HG03354 (cell line): ENCODE measurements around the gene FTCDNL1.

Experiments used
- ATAC-seq: cut with Tn5 transposase; IDR thresholded peaks from one replicate; pipeline ENCODE4 v1.9.1; 2021; ENCODE audit warnings: mild to moderate bottlenecking; ENCODE audit not compliant: unreplicated experiment, poor library complexity, severe bottlenecking

Gene FTCDNL1

DNA sequence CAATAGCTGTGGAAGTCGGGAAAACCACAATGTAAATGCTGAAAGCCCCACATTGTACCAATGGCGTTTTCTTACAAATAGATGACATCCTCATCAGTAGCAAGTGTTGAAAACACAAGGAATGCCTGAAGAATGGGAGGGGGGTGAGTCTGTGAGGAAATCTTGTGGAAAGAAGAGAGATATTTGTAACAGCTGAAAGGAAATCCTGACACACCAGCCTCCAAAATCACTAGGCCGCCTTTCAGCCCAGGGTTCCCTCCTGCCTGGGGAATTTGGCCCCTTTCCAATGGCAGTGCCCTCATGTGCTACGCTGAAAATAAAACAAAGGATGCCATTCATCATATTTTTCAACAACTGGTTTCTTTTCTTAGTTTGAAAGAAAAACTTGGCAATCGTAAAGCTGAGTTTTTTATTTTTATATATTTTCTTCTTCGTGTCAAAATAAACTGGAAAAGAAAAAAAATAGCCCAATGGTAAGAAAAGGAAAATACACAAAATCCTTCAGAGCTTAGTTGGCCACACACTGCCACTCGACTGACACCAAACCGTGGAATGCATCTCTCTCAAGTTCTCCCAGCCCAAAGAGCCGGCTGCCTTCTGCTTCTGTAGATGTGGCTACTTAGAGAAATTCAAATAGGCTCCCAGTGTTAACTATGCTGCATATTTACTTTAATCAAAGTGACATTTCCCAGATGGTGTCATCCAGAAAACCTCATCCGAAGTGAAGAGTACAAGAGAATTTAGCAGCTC is 52.0 kb downstream of the FTCDNL1 start:
- ATAC-seq = no peak

DNA sequence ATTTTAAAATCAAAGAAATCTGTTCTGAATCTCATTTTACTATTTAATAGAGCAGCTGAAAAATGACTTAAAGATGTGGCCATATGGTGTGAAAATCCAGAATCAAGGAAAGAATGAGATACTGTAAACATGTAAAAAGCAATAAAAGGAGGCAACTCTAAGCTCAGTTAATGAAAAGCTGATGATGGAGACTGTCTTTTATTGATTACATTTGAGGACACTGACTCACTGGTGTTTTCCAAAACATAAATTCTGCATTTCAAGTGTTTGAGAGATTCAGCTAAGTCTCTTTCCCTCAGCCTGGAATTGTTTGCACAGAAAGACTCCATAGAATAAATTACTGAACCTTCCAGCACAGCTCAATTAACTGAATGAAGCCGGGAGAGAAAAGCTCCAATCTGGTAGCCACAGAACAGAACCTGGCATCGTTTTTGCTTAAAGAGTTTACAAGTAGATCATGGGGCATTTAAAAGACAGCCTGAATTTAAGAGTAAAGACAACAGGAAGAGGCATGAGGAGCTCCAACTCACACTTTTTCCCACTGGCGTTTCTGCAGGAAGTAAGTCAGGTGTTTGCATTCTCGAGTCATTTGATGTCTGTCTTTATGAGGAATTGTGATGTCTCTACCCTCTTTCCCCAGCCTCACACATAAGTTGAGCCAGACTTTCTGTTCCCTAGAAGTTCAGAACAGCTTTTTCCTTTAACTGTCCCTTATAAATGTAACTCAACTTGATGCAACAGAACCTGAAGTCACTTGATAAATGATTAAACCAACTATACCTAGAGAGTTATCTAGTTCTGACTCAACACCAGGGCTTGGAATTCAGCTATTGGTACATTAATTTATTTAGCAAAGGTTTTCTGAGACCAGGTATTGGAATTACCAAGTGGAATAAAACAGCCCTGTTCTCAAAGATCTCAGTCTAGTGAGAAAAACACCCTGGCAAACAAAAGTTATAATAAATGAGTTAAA is 53.3 kb downstream of the FTCDNL1 start:
- ATAC-seq = peak; percentile 79

DNA sequence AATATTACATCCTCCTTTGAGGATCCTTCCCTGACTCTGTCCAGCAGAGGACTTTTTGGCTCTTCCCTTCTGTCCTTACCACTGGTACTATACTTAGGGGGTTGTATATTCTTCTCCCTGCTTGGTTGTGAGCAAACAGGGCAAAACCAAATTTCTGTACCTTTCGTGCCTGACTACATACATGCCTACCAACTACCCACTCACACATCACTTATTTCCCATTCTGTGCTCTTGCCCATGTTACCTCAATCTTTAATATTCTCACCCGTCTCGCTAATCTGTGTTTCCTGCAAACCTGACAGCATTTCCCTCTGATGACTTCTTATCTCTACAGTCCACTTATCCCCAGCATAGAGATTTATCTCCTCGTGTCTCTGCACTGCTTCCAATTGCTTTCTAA is 58.6 kb downstream of the FTCDNL1 start:
- ATAC-seq = no peak

DNA sequence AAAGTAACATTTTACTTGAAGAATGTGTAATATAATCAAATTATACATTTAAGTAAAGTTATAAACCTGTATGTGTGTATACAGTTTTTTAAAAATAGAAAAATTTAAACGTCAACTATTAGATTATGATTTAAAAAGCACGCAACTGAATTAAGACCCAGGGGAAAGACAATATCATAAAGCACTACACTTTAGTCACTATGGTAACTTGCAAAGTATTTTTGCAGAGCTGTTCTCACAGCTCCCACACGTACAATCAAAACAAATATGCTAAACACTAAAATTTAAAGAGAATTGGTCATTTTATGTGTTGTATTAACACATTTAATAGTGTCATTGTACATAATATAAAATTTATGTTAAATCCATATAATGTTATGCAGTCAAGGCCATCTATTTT is 59.7 kb downstream of the FTCDNL1 start:
- no peak for ATAC-seq

DNA sequence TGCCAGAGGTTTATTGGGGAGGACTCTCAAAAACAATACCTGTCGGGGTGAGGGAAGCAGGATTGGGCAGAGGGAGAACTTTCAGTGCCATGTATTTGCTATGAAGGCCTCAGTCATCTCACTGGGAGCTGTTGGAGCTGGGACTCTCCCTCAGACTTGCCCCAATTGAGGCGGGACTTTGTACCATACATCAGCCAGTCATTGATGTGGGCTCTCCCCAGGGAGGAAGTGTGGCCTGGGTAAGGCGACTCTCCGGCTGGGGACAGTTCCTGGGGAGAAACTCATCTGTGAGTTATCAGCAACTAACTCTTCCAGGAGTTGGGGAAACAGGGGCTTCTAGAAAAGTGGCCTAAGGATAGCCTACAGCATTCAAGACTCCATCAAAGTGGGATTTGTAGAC is 66.5 kb downstream of the FTCDNL1 start:
- no peak for ATAC-seq

DNA sequence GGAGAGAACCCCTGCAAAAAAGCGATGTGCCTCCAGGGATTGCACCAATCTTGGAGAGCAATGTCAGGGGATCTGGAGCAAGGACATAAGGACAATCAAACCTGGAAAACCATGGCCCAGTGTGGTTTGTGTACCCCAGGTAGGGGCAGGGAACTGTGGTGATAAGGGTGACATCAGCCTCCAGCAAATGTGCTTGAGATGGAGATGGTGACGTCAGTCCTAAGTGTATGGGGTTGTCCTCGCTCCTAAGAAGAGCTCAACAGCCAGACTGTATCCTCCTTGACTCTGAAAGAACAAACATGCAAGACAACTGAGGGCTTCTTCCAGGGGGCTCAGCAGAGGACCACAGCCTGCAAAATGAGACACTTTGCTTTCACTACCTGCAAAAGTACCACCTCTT is 71.4 kb downstream of the FTCDNL1 start:
- ATAC-seq = no peak

DNA sequence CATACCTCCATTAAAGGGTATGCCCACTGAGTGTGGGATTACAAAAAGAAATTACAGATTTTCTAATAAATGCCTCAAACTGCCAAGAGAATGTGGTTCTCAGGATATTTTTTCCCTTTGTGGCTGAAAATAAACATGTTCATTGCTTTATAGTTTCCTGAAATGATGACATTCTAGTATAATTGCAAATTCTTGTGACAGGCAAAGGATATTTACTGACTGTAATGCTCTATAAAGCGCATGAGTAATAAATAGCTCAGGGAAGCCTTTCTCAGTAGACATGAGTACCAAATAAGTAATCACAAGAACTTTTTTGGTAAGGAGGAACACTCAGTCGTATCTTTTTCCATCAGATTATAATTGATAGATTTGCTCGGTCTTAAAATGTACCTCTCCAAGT is 72.3 kb downstream of the FTCDNL1 start:
- ATAC-seq = no peak

DNA sequence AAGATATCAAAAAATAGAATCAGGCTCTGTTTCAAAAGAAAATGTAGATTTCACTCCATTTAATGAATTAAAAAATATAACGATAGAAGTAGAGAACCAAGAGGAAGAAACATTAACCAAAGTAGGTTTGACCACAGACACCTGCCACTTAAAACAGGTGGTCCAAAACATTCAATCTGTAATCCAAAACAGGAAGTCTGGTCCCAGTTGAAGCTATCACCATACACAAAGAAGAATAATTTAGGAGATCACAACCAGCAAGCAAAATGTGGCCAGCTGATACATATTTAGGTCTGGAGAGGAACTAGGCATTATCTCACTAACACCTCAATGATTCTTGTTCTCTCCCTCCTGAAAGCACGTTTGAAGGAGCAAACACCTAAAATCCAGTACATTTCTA is 73.1 kb downstream of the FTCDNL1 start:
- ATAC-seq = peak; percentile 35

DNA sequence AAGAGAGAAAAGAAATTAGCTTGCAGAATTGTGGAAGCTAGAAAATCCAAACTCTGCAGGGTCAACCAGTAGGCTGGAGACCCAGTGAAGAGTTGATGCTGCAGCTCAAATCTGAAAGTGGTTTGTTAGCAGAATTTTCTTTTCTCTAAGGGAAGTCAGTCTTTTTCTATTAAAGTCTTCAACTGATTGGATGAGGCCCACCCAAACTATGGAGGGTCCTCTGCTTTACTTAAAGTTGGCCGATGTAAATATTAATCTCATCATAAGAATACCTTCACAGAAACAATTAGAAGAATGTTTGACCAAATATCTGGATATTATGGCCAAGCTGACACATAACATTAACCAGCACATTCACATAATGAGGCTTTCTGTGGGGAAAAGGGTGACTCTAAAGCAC is 73.7 kb downstream of the FTCDNL1 start:
- ATAC-seq = no peak

DNA sequence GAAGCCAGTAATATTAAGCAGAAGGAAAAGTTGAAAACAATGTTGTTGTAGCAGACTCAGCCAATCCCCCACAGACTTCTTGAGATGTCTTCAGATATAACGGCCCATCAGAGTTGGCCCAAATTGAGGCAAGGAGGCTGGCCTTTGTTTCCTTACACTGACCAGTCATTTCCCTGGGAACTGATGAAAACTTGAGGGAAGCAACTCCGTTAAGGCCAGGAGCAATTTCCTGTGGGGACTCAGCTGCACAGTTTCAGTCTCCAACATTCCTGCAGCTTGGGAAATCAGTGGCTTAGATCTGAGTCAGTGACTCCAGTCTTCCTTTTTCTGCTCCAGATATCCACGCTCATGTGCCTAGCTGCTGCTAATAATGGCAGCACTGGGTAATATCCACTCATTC is 75.7 kb downstream of the FTCDNL1 start:
- ATAC-seq = no peak

DNA sequence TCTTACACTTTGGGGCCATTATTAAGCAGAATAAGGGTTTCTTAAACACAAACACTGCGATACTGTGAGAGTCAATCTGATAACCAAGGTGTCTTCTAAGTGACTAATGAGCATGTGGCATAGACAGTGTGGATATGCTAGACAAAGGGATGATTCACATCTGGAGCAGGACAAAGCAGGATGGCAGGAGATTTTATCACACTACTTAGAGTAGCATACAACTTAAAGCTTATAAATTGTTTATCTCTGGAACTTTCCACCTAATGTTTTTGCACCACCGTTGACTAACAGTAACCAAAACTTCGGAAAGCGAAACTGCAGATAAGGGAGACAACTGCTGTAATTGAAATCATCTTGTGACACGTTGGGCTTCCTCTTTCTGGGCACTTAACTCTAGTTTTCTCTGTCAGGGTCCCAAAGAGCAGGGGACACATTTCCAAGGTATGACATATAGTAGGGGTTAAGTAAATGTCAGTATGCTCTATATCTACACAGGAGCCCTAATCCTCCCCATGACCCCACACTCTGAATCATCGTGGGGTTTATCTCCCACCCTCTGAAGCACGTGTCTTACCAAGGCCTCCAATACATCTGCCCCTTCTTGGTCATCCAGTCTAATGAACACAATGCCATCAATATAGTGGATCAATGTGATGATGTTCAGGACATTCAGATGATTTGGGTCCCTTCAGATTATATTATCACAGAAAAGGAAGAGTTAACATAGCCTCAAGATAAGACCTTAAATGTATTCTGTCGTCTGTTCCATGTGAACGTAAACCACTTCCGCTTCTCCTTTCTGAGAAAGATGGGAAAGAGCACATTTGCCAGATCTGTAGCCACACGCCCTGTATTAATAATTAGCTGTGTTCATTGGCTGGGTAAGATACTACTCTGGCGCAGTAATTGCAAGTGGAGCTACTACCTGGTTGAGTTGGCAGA is 78.7 kb downstream of the FTCDNL1 start:
- ATAC-seq = no peak

DNA sequence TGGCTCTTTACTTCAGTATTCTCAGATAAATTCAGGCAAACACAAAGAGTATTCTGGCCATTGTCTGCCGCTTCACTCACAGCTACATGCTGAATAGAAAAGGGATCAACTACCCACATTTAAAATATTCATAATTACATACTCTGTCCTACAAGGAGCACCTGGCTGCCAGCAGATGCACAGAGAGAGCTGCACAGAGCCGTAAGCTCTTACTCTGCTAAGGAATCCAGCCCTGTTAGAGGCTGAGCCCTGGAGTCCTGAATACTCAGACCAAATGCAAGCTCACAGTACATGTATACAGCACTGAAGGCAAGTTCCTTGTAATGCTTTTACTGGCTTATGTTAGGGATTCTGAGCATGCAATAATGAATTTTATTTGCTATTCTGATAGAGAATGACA is 80.3 kb downstream of the FTCDNL1 start:
- ATAC-seq = no peak

DNA sequence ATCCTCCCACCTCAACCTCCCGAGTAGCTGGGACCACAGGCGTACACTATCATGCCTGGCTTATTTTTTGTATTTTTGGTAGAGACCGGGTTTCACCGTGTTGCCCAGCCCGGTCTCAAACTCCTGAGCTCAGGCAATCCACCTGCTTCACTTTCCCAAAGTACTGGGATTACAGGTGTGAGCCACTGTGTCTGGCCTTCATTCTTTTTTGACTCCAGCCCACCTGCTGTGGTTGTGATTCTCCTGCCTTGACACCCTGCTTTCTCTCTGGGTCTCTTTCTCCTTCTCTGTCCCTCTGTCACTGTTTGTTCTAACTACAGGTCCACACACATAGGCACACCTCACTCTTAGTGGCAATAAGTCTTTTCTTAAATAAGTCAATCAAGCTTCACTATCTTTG is 85.3 kb downstream of the FTCDNL1 start:
- no peak for ATAC-seq

DNA sequence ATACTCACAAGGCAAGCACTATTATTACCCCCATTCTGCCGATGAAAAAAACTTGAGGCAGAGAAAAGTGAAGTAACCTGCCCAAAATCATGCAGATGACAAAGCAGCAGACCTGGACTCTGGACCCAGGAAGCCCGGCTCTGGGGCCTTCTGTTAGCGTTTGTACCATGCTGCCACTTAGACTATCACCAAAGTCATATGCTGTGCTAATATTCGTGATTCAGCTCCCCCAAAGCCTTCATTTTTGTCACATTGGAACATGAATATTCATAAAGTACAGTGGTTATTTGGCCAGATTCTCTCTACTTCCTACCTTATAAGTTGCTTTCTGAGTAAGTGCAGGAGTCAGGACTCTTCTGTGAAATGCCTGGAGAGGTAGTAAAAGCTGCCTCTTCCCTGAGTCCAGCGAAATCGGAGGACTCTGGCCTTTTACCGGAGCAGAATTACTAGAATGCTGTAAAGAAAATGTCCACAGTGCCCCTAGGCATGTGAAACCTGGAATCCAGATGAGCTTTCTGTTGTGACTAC is 86.7 kb downstream of the FTCDNL1 start:
- ATAC-seq = no peak

DNA sequence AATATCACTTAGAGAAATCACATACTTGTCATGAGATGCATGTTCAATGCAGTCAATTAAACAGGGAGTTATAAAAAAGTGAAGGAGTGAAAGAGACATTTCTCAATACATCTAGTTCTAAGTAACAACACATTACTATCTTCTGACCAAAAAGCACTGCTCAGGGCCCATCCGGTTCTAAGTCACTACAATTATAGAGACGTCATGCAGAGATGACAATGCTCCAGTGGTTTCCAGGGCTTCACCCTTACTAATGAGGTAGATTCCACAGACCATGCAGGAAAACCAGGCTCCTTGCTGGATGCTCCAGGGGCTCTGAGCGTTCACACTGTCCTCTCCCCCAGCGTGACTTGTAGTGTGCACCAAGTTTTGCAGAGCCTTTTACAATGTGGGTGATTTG is 88.0 kb downstream of the FTCDNL1 start:
- ATAC-seq = no peak

DNA sequence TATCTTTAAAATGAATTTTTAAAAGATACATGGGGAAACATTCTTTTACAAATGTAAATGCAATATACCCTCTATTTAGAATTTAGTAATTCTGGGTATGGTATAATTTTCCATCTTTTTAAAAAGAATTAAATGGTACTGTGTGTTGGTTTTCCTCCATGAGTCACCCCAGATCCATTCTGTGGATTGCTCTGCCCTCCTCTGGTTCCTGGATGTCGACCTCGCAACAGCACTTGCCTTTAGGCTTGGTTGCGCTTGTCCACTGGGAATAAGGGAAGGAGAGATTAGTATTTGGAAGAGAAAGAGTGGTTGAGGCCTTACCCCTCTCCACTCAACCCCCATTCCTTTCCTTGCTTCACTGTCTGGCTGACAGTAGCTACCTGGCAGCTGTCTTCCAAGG is 90.4 kb downstream of the FTCDNL1 start:
- no peak for ATAC-seq

DNA sequence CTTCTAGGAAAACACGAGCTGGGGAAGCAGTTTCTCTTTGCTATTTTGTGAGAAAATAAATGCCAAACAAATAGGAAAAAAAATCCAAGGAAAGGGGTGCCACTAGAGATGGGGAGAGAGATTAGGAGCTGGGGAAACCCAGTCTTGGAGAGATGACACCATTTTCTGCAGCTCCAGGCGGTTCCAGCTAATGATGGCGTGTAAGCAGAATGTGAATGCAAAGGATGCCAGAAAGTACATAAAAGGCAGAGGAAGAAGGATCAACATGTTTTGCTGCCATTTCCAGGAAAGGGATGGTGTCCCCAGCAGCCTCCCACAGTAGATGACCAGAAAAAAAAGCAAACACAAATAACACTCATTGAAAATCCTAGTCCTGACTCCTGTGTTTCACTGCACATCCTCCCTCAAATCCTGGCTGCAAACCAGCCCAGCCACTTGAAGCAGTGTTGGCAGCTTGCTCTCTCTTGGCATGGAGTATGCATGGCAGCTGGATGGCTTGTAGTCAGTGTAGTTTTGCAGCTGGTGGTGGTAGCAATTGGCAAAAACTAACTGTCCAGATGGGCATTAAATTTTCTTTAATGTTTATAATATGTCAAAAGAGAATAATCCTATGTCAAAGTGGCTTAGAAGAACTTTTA is 93.6 kb downstream of the FTCDNL1 start:
- ATAC-seq = no peak

DNA sequence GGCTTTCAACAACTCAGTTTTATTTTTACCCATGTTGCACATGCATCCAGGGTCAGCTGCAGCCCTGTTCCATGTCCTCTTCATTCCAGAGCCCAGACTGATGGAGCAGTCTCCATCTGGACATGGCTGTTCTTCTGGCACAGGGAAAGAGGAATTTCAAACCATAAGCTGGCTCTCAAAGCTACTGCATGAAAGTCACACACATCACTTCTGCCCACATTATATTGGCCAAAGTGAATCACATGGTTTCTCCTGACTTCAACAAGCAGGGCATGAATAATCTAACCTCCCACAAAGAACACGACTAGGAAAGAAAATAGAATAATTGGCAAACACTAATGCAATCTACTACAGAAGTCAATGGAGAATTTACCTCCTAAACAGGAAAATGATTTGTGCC is 94.2 kb downstream of the FTCDNL1 start:
- no peak for ATAC-seq

DNA sequence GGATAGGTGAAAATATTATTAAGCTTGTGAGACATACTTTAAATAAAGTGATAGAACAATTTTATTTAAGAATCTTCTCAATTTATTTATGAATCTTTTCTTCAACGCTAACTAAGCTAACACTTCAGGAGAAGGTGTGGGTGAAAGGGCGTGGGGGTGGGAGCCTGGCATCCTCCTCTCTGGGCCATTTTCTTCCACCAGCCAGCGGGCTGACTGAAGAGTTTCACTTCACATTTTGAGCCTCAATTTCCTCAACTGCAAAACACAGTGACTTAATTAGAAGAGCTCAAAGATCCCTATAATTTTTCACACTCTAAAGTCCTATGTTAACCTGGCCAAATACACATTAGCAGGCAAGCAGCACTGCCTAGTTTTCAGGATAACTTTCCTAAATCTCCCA is 94.8 kb downstream of the FTCDNL1 start:
- no peak for ATAC-seq
